Activated T-cell treated with anti-CD3 and anti-CD28 coated beads for 4 hours (primary cell): ENCODE measurements around the gene CMTR1.
"Not testable (repeated sequence)": the region's sequence is repeated elsewhere in the genome, so short reads cannot be mapped to it uniquely, and the experiment has no call there.

Source experiments
- DNase-seq: peaks from one replicate; pipeline ENCODE4 v3.0.0-alpha.2; 2020

The CMTR1 gene, protein sequence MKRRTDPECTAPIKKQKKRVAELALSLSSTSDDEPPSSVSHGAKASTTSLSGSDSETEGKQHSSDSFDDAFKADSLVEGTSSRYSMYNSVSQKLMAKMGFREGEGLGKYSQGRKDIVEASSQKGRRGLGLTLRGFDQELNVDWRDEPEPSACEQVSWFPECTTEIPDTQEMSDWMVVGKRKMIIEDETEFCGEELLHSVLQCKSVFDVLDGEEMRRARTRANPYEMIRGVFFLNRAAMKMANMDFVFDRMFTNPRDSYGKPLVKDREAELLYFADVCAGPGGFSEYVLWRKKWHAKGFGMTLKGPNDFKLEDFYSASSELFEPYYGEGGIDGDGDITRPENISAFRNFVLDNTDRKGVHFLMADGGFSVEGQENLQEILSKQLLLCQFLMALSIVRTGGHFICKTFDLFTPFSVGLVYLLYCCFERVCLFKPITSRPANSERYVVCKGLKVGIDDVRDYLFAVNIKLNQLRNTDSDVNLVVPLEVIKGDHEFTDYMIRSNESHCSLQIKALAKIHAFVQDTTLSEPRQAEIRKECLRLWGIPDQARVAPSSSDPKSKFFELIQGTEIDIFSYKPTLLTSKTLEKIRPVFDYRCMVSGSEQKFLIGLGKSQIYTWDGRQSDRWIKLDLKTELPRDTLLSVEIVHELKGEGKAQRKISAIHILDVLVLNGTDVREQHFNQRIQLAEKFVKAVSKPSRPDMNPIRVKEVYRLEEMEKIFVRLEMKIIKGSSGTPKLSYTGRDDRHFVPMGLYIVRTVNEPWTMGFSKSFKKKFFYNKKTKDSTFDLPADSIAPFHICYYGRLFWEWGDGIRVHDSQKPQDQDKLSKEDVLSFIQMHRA

DNA sequence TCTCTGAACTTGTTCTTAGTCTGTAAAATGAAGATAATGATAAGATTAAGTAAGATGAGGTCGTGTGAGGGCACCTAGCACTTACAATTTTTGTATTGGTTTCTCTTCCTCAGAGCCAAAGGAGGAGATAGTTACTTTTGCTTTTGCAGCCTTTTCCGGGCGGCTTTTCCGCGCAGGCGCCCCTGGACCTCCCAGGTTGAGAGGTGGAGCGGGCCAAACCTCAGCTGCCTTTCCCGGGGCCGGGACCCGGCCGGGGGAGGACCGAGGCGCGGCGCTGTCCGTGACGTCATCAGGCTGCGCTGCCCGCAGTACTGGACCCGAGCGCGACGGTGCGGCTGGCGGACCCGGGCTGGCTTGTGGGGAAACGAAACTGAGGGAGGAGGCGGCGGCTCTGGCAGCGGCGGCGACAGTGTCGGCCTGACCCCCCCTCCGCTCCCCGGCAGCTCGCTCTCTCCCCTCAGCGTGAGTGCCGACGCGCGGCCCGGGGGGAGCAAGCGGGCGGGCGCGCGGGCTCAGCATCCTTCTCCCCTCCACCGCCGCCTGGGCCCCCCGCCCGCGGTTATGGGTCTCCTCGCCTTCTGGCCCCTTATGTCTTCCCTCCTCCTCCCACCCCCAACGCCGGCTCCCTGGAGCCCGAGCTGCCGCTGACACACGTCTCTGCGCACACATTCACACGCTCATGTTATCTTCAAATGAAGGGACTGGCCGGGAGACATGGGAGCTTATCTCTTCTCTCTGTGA lies at the start of gene CMTR1:
Gene CMTR1, plus strand, starts transcription at position 306 of the 741 bp plus-strand sequence. CDS start 2,409 bp downstream, outside the sequence.
- peak; percentile 93 for DNase-seq

DNA sequence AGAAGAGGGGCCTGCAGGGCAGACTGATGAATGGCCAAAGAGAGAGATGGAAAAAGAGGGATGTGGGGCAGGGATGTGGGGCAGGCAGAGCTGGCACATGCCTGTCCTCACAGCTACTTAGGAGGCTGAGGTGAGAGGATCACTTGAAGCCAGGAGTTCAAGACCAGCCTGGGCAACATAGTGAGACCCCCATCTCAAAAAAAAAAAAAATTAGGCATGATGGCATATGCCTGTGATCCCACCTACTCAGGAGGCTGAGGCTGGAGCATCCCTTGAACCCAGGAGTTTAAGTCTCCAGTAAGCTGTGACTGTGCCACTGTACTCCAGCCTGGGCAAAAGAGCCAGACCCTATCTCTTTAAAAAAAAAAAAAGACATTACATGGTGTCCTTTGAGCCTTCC lies 44.4 kb upstream of the CMTR1 start:
- DNase-seq = no peak

DNA sequence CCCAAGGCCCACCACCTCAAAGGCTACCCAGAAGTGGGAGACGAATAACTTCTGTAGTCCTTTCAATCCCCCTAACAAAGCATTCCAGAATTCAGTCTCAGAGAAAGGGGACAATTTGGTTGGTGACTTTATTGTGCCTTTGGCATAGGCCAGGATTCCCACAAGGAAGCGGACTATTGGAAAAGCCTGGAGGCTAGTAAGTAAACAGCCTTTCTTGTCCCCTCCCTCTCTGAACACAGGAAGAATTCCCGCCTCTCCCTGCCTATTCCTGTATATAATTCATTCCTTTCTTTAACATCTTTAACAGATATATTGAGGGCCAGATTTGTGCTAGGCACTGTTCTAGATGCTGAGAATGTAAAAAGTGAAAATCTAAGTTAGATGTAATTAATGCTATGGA lies 43.2 kb upstream of the CMTR1 start:
- DNase-seq = no peak

DNA sequence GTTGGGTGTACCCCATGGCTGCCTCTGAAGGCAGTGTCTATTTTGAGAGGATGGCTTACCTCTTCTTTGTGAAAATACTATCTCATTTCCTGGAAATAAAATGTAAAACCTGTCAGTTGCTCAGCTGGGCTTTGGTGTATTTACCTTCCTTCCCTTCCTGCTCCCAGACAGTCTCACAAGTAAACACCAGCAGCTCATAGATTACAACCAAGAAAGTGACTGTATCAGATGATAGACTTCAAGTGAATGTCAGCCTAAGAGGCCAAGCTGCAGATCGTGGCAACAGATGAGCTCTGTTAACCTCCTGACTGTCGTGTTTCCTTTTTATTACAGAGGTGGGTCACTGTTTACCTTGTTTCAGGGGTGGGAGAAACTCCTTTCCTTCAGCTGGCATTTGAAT lies 41.9 kb upstream of the CMTR1 start:
- DNase-seq = no peak

DNA sequence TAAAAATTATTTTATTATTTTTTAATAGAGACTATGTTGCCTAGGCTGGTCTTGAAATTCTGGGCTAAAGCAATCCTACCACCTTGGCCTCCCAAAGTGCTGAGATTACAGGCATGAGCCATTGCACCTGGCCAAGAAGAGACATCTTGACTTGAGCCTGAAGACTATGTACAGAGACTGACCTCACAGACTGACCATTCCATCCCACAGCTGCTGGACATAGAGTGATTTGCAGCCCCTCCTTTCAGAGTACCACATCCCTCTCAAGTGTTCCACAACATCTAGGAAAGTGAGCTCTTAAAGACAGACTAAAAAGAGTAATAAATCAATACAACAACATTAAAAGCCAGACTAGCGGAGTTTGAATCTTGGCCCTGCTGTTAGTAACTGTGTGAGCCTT lies 40.2 kb upstream of the CMTR1 start:
- no peak for DNase-seq

DNA sequence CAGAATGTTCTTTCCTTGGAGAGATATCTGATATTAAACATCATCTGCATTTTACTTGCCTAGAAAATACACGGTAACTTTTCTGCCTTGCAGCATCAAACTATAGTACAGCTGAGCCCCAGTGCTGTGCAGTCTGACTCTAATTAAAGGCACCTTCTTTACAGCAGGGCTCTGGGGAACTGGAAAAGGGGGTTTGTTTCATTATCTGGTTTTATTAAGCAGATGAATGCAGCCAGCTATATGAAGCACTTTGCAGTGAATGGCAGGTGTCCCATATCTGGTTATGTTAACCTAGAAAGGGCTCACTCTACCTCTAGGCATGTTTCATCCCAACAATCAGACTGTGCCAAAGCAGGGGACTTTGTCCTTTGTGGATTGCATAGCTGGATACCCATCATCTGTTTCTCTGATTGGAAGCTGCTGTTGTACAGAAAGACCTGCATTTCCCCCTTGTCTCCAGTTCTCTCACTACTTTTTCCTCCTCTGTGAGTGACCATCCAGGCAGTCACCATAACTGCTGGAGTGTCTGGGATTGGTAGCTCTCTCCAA lies 39.6 kb upstream of the CMTR1 start:
- DNase-seq = no peak

DNA sequence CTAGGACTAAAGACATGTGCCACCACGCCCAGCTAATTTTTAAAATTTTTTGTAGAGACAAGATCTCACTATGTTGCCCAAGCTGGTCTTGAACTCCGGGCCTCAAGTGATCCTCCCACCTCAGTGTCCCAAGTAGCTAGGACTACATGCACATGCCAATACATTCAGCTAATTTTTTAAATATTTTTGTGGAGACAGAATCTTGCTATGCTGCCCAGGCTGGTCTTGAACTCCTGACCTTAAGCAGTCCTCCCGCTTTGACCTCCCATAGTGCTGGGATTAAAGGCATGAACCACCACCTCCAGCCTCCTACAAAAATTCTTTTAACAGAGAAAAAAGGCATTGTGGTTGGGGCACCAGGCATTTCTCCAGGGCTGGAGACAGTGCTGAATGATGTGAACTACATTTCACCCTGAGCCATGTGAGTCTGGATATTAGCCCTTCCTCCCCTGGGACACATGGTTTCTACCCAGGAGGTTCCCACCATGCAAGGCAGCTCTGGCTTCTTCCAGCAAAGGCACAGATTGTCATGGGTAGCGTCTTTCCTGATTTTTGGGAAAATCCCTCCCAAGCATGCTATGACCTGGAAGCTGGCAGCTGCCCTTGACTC lies 36.3 kb upstream of the CMTR1 start:
- DNase-seq = no peak

DNA sequence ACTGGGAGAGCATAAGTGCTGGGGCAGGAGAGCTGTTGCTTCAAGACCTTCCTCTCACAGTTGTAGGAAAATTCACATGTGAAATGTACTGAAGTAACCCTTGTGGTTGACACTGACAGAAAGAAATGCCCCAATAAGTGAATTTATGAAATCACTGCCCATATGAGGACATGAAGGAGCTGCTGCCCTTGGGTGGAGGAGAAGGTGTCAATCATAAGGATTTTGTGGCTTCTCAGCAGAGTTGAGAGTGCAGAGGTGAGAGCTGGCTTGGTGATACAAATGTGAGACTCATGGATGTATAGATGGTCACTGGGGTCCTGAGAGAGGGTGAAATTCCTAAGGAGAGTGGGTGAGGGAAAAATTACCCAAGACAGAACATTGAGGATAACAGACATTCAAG lies 33.9 kb upstream of the CMTR1 start:
- no peak for DNase-seq

DNA sequence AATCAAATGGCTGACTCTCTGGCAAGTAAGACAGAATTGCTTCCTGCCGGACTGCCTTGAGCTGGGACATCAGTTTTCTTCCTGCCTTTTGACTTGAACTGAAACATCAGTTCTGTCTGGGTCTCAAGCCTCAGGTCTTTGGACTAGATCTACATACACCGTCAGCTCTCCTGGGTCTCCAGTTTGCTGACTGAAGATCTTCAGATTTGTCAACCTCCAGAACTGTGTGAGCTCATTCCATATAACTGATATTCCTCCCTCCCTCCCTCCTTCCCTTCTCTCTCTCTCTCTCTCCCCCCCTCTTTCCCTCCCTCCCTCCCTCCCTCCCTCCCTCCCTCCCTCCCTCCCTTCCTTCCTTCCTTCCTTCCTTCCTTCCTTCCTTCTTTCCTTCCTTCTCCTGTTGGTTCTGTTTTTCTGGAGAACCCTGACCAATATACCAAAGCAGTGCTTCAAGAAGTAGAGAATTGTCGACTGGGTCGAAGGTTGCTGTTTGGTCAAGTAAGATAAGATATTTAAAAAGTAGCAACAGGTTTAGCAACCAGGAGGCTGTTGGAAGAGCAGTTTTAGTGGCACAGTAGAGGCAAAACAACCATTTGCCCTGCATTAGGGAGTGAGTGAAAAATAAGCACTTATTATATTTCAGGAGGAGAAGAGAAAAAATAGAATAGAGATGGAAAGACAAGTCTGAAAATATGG lies 33.1 kb upstream of the CMTR1 start:
- DNase-seq = no peak

DNA sequence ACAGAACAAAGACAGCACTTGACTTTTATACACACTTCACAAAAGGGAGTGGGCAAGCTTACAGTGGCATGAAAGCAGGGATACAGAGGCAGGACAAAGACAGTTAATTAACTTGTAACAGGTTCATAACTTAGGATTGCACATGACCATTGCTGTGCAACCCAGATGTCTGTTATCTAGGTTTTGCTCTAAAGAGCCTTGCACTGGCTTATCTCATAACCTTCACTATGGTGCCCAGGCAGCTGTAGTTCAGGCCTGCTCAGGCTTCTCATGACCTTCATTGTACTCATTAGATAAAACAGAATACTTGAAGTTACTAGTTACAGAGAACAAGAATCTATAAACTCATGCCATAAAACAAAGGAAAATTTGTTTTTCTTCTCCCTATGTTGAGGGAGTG lies 31.4 kb upstream of the CMTR1 start:
- DNase-seq = not testable (repeated sequence)

DNA sequence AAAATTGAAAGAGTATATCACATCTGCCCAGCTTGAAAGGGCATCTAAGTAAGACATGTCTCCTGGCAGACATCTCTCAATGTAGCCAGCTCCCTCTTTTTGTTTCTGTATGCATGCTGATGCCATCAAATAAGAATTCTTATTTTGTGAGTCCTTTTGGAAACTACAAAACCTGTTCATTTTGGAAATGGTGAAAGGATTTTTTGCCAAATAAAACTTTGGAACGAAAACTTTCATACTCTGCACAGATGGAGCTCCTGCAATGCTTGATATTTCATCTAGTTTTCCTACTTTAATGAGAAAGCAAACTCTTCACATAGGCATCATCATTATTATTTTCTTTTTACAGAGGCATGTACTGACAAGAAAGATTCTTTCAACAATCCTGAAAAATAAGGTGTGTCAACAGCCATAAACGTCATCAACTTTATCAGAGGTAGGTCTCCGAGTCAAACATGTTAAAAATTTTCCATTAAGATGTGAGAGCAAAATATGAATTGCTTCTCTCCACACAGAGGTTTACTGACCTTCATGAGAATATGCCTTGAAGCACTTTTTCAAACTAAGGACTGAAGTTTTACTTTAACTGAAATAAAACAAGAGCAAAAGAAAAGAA lies 26.2 kb upstream of the CMTR1 start:
- no peak for DNase-seq

DNA sequence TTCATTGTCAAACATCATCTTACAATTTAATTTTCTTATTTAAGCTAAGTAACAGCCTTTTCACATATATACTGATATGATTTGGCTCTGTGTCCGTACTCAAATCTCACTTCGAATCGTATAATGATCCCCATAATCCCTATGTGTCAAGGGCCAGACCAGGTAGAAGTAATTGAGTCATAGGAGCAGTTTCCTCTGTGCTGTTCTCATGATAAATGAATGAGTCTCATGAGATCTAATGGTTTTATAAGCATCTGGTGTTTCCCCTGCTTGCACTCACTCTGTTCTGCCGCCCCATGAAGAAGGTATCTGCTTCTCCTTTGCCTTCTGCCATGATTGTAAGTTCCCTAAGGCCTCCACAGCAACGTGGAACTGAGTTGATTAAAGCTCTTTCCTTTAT lies 25.1 kb upstream of the CMTR1 start:
- no peak for DNase-seq

DNA sequence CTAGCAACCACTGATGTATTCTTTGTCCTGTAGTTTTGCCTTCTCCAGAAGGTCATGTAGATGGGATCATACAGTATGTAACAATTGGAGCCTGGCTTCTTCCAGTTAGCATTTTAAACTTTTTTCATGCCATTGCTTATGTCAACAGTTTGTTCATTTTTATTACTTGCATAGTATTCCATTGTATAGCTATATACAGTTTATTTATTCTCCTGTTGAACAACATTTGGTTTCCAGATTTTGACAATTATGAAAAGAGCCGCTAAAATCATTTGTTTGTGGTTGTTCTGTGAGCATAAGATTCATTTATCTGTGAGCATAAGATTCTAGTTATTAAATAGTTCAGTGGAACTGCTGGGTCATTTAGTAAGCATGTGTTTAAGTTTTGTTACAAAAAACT lies 23.5 kb upstream of the CMTR1 start:
- no peak for DNase-seq

DNA sequence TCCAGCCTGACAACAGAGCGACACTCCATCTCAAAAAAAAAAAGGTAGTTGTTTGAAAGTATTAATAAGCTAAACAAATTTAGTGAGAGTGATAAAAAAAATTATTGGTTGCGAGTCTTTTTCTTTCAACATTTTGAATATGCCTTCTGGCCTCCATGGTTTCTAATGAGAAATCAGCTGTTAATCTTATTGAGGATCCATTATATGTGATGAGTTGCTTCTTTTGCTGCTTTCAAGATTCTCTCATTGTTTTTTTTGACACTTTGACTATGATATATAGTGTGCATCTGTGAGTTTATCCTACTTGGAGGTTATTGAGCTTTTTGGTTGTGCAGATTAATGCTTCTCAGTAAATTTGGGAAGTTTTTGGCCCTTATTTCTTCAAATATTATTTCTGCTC lies 15.6 kb upstream of the CMTR1 start:
- DNase-seq = no peak

DNA sequence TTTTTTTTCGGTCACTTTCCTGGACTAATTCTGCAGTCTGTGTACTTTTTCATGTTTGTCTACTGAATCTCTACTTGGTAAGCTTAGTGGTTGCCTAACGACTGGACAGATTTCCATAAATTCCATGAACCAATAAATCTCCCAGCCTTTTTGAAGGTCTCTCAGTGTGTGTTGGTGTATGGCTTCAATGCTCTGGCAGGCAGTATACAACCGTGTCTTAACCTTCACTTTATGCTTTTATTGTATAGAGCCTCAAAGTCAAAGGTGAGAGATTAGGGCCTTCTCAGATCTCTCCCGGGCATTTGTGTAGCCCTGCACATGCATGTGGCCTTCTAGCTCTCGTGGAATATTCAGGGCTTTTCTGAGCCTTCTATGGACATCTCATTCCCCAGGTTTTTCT lies 14.3 kb upstream of the CMTR1 start:
- no peak for DNase-seq

DNA sequence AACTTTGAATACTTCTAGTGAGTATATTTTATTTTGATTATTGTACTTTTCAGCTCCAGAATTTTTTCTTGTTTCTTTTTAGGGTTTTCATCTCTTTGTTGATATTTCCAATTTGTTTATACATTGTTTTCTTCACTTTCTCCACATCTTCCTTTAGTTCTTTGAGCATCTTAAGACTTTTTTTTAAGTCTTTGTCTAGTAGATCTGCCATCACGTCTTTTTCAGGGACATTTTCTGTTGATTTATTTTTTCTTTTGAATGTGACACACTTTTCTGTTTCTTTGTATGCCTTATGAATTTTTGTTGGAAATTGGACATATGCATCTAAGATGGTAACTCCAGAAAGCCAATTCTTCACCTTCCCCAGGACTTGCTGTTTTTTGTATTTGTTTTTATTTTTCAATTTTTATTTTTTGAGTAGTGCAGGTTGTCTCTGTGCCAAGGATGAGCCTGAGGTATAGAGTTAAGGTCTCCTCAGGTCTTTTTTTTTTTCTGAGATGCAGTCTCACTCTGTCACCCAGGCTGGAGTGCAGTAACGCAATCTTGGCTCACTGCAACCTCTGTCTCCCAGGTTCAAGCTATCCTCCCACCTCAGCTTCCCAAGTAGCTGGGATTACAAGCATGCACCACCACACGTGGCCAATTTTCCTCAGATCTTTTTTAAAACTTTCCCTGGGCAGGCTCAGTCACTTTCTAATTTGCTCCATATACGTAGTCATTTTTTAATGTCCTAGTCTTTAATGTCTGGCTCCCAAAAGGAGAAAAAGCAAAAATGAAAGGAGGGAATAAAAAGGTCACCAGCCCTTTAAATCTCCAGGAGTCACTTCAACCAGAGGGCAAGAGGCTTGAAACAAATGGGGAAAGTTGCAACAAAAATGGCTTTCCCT lies 6.7 kb upstream of the CMTR1 start:
- DNase-seq = no peak

DNA sequence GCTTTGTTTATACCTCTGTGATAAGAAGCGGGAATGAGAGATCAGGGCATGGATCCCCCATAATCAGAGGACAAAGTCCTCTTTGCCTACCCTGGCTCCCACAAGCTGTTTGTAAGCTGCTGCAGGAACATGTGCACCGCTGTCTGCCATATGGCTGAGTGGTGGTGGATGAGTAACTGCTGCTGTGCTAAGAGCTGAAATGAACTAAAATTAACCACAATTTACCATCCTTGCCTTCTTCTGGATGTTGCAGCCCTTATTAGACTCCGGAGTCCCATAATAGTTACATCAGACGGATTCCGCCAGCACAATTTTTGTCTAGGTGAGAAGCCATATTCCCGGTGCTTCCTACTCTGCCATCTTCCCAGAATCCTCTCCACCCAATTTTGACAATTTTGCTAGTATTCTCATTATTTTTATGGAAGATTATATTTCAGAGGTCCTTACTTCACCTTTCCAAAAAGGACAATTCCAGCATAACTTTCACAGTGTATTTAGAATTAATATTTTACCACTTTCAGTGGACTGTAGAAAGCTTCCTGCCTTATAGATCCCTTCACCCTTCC lies 6.0 kb upstream of the CMTR1 start:
- no peak for DNase-seq

DNA sequence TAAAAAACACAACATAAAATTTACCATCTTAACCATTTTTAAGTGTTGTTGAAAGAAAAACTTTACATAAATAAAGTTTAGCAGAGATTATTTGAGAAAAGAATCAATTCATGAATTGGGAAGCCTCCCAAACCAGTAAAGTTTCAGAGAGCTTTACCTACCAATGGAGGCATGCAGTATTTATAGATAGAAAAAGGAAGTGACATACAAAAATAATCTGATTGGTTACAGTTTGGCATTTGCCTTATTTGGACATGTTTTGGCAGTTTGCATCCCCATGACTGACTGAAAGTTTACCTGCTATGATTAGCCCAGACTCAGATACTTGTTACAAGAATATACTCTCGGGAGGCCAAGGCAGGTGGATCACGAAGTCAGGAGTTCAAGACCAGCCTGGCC lies 3.7 kb upstream of the CMTR1 start:
- no peak for DNase-seq

DNA sequence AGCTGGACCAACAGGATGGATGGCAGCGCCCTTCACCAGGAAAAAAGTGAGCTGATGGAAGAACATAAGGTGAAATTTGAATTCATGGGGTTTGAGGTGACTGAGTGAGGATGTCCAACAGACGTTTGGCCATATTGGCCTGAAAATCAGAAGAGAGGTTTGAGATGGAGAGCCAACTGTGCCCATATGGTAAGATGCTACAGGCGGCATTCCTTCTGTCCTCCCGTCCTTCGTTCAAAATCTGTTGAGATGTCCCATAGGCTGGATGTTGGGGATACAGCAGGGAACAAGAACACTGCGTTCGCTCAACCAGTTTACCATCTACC lies 468 bp upstream of the CMTR1 start:
- DNase-seq = no peak

DNA sequence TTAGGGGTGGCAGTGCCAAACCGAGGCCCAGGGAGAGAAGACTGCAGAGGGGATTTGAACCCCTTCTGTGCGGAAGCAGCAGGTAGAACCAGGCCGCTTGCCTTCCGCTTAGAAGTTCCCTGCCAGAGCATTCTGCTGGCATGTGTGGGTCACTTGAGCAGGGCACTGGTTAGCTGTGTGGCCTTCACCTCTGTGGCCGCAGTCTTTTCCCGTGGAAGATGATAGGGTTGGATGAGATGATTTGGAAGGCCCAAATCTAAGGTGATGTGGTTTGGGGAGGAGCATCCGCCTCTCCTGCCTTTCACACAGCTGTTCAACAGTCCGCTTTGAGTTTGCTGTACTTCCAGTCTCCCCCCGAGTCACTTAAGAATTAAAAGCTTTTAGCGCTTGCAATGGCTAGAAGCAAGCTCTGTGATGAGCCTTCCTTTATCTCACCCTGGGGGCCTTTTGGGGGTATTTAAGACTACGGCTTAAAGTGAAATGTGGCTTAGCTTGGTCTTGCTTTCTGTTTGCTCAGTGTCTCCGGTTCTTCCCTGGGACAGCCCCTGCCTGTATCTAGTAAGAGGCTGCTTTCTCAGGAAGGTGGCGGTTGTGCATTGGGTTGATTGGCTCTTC lies 743 bp downstream of the CMTR1 start:
- peak; percentile 25 for DNase-seq
